ENCODE measurements around the gene PRKAA2.

GRCh38 chr1:56627636-56628039 is 17.5 kb upstream of the PRKAA2 start:
- TF ChIP-seq POLR2AphosphoS5 (IDR thresholded peaks at IDR 0.05; ENCODE audit: low read depth, low read length) (no peak), SIN3A (IDR thresholded peaks at IDR 0.05; ENCODE audit: borderline replicate concordance, insufficient read depth, low read length) (no peak), FOXP2 (optimal IDR thresholded peaks at IDR 0.05; ENCODE audit: borderline replicate concordance, extremely low read depth, extremely low read length, insufficient read depth) (no peak), TAF1 (IDR thresholded peaks at IDR 0.05; ENCODE audit: borderline replicate concordance, insufficient read depth, low read length) (no peak)
- TF ChIP-seq, protein P1, sequence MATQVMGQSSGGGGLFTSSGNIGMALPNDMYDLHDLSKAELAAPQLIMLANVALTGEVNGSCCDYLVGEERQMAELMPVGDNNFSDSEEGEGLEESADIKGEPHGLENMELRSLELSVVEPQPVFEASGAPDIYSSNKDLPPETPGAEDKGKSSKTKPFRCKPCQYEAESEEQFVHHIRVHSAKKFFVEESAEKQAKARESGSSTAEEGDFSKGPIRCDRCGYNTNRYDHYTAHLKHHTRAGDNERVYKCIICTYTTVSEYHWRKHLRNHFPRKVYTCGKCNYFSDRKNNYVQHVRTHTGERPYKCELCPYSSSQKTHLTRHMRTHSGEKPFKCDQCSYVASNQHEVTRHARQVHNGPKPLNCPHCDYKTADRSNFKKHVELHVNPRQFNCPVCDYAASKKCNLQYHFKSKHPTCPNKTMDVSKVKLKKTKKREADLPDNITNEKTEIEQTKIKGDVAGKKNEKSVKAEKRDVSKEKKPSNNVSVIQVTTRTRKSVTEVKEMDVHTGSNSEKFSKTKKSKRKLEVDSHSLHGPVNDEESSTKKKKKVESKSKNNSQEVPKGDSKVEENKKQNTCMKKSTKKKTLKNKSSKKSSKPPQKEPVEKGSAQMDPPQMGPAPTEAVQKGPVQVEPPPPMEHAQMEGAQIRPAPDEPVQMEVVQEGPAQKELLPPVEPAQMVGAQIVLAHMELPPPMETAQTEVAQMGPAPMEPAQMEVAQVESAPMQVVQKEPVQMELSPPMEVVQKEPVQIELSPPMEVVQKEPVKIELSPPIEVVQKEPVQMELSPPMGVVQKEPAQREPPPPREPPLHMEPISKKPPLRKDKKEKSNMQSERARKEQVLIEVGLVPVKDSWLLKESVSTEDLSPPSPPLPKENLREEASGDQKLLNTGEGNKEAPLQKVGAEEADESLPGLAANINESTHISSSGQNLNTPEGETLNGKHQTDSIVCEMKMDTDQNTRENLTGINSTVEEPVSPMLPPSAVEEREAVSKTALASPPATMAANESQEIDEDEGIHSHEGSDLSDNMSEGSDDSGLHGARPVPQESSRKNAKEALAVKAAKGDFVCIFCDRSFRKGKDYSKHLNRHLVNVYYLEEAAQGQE (IDR thresholded peaks at IDR 0.05; ENCODE audit: insufficient read depth in 1 of 2, low read depth in 2 of 2, low read length in 2 of 2) = no peak

Measured in PFSK-1 (cell line).